ENCODE results near the gene RPN1. TPM values are rescaled to one million over a fixed set of nuclear protein-coding genes. Genes with fewer than 3 reads are reported as not detected.

RPN1 gene
- total and polyA plus RNA-seq, 2 of the 8 experiments (the other 6 are each of a cell fraction or from before 2014, with no cell fraction given), result 165 to 211 TPM

DNA sequence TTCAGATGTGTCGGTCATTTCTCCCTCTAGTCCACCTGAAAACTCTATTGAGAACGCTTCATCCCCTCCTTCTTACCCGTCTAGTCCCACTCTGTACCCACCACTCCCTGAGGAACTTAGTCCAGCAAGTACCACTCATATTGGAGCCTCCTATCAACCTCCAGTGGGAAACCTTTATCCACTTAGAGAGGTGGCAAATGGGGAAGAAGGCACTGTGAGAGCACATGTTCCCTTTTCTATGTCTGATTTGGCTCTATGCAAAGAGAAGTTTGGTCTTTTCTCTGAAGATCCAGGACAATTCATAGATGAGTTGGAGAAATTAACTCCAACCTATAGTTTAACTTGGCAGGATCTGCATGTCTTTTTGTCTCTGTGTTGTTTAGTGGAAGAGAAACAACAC lies 17.0 kb upstream of the RPN1 start (continued):
- no peak for TF ChIP-seq CEBPB (IDR thresholded peaks at IDR 0.05; ENCODE audit: low read depth, low read length)
- TF ChIP-seq JUN (IDR thresholded peaks at IDR 0.05; ENCODE audit: low read depth, low read length), result no peak
- no peak for TF ChIP-seq EP300 (IDR thresholded peaks at IDR 0.05; ENCODE audit: borderline replicate concordance in 1 of 2, low read depth in 2 of 2, low read length in 2 of 2)
- TF ChIP-seq RAD21 (IDR thresholded peaks at IDR 0.05 in 1 of 2, conservative IDR thresholded peaks at IDR 0.05 in 1 of 2; ENCODE audit: low read depth in 2 of 2, low read length in 2 of 2), result no peak
